RCC 7860 (cell line): ENCODE data around the gene LIPI.
A peak's percentile ranks its signal among the peaks of the same experiment; 100 is the strongest.
"Not testable (repeated sequence)": the region's sequence is repeated elsewhere in the genome, so short reads cannot be mapped to it uniquely, and the experiment has no call there.

ENCODE experiments used
- DNase-seq: peaks from one replicate; pipeline ENCODE4 v3.0.0-alpha.2; 2015; ENCODE audit warnings: low spot score
- FAIRE-seq: peaks from 2 replicates; lab custom pipeline; 2012; peaks lifted over from hg19 to GRCh38; lab: Jason Lieb, UNC

The LIPI gene

DNA sequence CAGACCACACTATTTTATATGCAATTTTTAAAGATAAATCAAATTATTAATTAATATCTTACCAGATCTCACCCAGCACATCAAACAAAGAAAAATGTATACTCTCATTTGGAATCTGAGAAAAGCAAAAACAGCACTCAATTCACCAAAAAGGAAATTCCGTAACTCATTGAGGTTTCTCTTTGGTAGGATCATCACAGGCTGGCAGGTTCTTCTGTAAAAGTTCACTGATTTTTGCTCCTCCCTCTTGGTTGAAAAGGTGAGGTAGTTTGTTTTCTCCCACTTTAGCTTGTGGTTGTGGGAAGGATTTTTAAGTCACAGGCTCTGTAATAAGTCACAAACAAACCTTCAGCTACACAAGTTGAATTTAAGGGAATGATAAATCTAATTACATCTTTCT, at the start of gene LIPI:
Gene LIPI (minus strand): TSS at position 218 of the 400 bp plus-strand sequence. CDS start 110 bp downstream, at position 108.
- FAIRE-seq (no peak), DNase-seq (no peak)

DNA sequence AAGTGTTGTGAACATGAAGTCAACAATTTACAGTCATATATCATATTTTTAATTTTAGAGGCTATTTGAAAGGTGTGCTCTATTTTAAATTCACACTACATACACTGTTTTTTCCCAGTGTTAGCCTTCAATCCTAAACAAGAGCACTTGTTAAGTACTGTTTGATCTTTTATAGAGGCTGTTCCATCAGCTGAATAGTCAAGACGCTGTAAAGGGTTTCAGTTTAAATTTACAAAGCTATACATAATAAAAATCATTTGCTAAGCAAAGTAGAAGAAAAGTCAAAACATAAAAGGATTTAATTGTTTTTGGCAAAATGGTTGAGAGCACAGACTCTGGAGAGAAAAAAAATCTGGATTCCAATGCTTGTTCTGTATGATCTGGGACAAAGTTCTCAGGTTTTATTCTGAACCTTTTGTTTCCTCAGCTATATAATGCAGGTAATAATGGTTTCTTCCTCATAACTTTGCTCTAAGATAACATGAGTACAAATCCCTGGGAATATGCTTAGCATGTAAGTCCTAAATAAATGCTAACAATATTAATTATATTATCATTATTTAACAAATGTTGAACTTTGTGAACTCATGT, 49.5 kb upstream of the LIPI start:
- no peak for DNase-seq
- no peak for FAIRE-seq

DNA sequence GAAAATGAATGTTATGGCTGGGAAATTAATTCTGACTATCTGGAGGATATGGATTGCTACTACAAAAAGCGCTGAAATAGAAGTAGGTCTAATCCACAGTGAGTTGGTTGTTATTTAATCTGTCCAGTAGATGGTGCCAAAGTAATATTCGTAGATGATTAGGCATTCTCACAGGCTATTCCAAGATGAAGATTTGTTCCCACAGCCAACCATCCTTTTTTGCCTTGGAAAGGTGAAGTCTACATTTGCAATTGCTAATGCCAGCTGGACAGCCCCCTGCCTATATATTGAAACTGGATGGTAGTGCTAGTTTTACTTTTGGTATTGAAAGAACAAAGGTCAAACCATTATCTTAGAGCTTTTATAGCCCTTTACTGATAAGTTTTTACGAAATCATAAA, 49.0 kb upstream of the LIPI start:
- FAIRE-seq = no peak
- DNase-seq = peak; percentile 34

DNA sequence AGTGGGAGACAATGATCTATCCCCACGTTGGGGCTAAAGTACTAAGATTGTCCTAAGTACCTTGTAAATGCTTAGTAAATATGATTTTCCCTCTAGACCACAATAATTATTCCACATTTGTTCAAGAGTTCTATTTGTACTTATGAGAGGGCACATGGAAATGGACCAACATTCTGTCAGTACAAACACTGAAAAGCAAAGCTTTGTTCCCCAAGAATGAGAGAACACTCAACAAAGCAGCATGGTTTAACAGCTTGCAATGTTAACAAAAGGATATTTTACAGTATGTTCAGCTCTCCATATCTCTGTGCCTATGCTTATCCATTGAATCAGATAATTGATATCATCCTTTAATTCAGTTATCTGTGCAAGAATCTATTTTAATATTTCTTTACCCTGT, 40.6 kb upstream of the LIPI start:
- no peak for DNase-seq
- no peak for FAIRE-seq

DNA sequence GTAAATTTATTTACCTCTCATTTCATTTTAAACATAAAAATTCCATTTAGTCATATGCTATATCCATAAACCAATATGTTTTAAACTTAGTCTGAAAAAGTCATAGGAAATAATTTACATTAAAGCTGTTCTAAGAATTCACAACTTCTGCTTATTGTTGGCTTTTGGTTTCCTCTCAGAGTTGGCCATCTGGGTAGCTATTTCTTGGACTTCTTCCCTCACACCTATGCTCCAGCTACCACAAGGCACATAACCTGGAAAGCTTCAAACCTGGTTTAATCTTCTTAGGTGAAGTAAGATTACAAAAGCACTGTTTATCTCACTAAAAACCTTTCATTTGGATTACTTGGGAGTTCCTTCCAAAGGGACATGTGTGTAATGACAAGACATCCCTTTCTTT, 35.0 kb upstream of the LIPI start:
- DNase-seq = no peak
- no peak for FAIRE-seq

DNA sequence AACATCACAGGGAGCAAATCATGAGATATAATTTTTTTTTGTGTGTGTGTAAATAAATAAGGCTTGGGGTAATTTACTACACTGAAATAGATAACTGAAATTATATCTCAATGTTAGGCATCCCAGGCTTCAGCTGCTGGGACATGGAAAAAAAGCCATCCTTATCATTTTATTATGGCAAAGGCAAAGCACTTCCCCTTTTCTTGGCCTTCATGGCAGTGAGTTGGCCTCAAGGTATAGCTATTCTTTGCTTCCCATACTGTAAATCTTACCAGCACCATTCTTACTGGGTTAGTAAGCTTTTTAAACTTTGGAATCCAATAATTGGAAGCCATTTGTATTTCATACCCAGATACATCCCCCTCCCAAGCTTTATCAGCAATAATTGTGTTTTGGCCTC, 34.2 kb upstream of the LIPI start:
- FAIRE-seq (no peak), DNase-seq (no peak)

DNA sequence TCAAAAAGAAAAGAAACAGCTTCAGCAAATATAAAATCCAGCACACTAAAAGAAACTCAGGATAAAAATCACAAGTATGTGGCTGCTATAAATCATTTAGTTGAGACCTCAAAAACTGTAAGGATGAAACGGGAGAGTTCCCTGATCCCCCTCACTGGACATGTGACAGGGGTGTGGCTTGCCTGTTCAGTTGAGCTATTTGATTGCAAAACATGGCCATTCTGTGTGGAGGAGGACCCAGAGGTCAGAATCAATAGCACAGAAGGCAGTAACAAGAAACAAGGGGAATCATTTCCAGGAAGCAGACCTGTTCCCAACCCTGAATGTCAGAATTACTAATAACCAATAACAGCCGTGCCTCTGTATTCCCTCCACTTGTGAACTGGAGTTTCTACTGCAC, 33.1 kb upstream of the LIPI start:
- DNase-seq (no peak), FAIRE-seq (no peak)

DNA sequence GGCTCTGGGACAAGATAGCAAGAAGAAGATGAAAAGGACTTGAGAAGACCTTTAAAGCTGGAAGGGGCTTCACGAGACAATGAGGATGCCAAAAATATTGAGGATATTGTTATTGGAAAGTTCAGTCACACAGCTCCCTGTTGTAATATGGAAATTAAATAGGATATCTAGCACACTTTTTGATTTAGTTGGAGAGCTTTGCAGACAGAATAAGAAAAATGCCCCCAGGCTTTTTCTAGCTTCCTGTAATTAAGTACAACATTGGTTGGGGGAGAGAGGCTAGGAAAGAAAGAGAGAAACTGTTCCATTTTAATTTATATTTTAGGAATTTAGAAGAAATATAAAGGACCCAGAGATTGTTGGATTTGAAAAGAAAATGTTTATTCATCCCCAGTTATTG, 32.7 kb upstream of the LIPI start:
- FAIRE-seq (no peak), DNase-seq (no peak)

DNA sequence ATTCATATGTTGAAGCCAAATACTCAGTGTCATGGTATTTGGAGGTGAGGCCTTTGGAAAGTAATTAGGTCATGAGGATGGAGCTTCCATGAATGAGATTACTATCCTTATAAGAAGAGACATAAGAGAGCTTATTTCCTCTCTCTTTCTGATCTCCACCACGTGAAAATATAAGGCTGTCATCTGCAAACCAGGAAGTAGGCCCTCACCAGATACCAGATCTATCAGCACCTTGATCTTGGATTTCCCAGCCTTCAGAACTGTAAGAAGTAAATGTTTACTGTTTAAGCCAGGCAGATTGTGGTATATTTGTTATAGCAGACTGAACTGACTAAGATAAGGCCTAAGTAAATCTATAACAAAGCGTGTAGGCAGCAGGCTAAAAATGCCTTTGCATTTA, 30.5 kb upstream of the LIPI start:
- no peak for FAIRE-seq

DNA sequence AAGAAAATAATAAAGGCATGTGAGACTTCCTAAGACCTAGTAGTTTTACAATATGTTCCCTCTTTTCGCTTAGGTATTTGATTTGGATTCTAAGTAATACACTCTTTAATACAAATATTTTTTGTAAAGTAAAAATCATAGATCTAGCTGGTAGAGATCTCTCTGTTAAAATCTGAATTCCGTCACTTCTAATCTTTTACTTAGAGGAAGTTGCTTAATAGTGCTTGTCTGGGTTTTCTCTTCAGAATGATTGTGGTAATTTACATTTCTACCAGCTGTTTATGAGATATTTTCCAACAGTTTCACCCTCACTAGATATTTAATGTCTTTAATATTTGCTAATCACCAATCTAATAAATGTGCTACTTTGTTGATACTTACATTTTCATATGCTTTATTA, 28.5 kb upstream of the LIPI start:
- DNase-seq (no peak), FAIRE-seq (no peak)

More for the DNA sequence above, 30.5 kb upstream of the LIPI start:
- DNase-seq = no peak

DNA sequence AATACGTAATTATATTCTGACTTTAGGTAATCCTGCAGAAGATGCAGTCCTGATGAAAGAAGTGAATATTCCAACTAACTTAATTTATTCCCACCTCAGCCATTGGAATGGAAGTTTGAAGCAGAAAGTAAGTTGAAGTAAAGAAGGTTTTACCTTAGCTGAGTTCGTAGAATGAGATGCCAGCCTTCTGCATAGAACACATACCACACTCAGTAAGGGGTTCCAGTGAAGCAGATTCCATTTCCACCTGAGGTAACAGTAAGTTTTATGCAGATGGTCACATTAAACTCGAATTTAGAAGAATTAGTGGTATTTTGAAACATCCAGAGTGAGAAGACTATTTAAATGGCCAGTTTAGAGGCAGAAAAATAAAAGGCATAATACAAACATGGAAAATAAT, 25.4 kb upstream of the LIPI start:
- DNase-seq (no peak), FAIRE-seq (no peak)

DNA sequence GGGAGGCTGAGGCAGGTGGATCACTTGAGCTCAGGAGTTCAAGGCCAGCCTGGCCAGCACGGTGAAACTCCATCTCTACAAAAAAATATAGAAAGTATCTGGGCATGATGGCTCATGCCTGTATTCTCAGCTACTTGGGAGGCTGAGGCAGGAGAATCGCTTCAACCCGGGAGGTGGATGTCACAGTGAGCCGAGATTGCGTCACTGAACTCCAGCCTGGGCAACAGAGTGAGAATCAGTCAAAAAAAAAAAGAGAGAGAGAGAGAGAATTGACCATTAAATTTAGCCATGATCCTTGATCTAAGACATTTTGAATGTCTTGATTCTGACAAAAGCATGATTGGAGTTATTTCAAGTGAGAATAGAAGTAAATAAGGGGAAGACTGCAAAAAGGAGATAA, 24.3 kb upstream of the LIPI start:
- no peak for FAIRE-seq
- no peak for DNase-seq

DNA sequence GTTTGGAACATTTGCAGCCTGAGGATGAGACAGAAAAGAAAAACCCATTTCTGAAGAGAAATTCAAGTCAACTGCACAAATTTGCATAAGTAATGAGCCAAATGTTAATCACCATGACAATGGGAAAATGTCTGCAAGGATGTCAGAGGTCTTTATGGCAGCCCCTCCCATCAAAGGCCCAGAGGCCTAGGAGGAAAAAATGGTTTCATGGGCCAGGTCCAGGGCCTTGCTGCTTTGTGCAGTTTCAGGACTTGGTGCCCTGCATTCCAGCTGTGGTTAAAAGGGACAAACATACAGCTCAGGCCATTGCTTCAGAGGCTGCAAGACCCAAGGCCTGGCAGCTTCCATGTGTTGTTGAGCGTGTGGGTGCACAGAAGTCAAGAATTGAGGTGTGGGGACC, 18.6 kb upstream of the LIPI start:
- DNase-seq (no peak), FAIRE-seq (no peak)

DNA sequence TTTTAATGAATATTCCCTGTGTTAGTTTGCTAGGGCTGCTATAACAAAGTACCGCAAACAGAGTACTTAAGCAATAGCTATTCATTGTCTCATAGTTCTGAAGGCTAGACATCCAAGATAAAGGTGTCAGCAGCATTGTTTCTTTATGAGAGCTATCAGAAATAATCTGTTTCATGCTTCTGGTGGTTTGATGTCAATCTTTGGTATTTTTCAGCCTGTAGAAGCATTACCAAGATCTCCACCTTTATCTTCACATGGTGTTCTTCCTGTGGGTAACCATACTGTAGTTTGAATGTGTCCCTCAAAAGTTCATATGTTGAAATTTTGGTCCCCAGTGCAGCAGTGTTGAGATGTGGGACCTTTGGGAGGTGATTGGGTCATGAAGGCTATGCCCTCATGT, 12.6 kb upstream of the LIPI start:
- no peak for DNase-seq
- no peak for FAIRE-seq

DNA sequence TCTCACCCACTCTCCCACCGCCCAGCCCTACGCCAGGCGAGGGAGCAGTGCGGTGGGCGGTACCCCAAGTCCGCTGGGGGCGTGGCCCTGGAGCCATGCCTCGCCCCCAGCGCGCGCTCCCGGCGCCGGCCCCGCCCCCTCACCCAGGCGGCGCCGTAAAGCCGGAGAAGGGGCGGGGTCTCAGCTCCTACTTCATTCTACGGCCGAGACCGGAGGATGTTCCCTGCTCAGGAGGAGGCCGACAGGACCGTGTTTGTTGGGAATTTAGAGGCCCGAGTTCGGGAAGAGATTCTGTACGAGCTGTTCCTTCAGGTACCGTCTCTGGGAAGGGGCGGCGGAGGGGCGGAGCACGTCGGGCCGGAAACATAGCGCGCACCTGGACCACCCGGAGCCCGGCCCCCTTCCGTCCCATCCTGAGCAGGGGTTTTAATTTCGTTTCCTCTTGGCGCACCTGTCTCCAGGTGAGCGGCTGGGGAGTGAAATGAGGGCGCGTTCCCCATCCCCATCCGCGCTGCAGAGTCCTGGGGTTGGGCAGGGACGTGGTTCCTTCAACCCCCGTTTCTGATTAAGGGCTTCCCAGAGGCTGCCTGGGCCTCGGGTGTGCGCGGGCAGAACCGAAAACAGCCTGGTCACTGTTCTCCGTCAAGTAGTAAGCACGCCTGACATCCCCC, 5.4 kb upstream of the LIPI start, which contains the start of gene RBM11:
Gene RBM11 (plus strand): TSS at position 187 of the 671 bp plus-strand sequence. CDS start 30 bp downstream, at position 217.
- DNase-seq = no peak
- FAIRE-seq = no peak

DNA sequence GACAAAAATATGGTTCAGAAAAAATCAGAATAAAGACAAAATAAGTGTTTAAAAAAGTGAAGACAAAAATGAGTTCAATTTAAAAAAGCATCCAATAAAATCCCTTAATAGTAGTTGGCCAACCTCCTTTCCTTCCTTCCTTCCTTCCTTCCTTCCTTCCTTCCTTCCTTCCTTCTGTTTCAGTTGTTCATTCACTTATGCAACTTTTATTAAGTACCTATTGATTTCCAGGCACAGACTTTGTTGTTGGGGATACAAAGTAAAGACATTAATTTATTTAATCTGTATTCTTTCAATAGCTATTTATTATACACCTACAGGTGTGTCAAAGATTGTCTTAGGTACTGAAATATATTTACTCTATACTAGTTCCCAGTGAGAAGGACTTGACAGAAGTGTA, 2.4 kb upstream of the LIPI start:
- DNase-seq (no peak), FAIRE-seq (no peak)

DNA sequence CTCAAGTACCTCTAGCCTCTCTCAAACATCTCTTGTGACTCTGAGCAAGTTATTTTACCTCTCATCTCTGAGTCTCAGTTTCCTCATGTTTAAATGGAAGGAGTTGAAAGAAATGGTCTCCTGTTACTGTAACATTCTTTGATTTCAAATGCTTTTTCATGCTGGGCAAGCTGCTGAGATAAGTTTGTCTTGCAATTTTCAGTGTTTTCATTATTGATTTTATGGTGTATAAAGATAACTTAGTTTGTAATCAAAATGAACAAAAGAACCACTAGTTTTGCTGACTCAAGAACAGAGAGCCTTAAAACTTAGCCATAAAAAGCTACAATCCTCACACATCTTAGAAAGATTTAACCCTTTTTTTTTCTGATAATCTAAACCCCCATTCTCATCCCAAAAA, 4.5 kb downstream of the LIPI start:
- FAIRE-seq (no peak), DNase-seq (no peak)

DNA sequence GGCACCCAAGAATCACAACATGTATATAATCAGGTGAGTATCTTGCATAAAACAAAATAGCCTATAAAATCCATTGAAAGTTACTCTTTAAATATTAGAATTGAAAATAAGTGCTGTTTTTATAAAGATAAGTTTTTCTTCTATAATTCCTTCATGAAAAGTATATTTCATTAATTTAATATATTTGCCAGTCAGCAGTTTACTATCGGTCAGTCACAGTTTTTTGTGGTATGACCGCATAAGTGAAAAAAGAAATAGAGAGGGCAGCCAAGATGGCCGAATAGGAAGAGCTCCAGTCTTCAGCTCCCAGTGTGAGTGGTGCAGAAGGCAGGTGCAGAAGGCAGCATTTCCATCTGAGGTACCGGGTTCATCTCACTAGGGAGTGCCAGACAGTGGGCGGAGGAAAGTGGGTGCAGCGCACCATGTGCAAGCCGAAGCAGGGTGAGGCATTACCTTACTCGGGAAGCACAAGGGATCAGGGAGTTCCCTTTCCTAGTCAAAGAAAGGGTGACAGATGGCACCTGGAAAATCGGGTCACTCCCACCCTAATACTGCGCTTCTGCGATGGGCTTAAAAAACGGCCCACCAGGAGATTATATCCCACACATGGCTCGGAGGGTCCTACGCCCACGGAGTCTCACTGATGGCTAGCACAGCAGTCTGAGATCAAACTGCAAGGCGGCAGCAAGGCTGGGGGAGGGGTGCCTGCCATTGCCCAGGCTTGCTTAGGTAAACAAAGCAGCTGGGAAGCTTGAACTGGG, 44.1 kb downstream of the LIPI start:
- not testable (repeated sequence) for FAIRE-seq, DNase-seq

DNA sequence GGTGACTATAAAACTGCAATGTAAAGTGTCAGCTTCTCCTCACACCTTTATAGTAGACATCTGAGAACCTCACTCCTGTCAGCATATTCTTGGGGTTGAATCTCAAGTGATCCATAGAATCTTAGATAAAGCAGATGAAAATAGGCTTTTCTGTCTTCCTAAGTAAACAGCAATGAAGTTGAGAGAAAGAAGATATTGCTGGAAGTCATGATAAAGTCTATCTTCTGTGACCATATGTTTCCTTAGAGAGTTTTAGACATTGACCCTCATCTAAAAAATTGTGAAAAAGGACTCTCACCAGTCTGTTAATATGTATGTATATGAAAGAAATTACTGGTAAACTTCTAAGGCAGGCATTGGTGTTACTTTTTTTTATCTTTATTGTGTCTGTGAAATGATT, 66.8 kb downstream of the LIPI start:
- FAIRE-seq (no peak), DNase-seq (no peak)

DNA sequence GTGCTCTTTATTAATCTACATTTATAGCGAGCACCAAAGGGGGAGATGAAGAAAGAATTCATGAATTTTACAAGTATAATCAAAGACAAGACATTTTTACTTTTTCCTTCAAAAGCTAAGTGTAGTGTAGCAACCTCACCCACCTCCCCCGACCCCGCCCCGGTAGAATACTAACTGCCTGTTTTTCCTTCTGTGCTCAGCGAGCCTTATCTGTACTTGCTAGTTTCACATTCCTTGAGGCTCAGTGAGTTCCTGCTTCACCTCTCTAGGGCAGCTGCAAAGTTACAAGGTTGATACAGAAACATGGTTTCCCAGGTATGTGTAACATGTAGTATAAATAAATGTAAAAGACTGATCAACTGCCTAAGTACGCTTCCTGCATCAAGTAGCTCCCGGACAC, 86.5 kb downstream of the LIPI start:
- FAIRE-seq (no peak), DNase-seq (no peak)

DNA sequence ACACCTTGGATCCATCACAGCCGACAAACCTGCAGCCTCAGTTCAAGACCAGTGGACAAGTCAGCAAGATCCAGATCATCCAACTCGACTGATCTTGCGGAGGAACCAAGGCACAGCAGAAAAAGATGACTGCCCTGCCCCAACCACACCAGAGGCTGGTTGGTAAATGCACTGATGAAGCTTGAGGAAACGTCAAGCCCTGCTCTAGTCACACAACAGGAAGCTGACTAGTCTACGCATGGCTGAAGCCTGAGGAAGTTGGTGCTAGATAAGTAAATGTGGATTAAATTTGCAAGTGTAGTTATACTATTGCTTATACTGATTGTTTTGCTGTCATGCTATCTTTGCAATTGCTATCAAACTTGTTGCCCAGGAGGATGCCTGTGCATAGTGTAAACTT, 89.0 kb downstream of the LIPI start:
- no peak for FAIRE-seq
- no peak for DNase-seq

DNA sequence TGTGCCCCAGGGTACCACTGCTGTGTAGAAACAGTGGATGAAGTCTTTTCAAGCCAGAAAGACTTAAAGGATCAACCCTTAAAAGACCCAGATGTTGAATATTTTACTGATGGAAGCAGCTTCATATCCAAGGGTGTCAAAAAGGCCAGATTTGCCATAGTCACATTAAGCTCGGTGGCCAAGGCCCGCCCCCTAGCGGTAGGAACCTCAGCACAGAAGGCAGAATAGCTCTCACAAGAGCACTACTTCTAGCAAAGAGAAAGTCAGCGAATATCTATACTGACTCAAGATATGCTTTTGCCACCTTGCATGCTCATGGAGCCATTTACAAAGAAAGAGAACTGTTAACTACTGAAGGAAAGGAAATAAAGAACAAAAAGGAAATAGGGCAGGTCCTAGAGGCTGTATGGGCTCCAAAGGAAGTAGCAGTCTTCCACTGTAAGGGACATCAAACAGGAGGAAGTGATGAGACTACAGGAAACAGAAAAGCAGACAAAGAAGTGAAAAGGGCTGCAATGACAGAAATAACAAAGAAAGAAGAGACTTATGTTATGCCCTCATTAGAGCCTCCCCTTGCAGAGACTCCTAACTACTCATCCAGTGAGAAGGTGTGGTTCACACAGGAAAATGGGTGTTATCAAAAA, 90.5 kb downstream of the LIPI start:
- DNase-seq (peak; percentile 31), FAIRE-seq (no peak)
